HT1080 (cell line): ENCODE measurements around the gene DGKQ. TPM values are rescaled to one million over a fixed set of nuclear protein-coding genes. Genes with fewer than 3 reads are reported as not detected.
"Not testable (repeated sequence)": the region's sequence is repeated elsewhere in the genome, so short reads cannot be mapped to it uniquely, and the experiment has no call there.

Source experiments
- DNase-seq: peaks from one replicate; pipeline ENCODE4 v3.0.0-alpha.2; 2015; ENCODE audit warnings: low read depth
- total RNA-seq: library from RNA; depleted of rRNA; stranded (reverse); fragments of >200 nt; shearing (Covaris generic); gene quantifications from 2 replicates; pipeline ENCODE4 v1.2.3, GENCODE V29; 2014

Gene DGKQ
- total RNA-seq, 1 experiment from 2014 or later, result 11.5 TPM

GRCh38 chr4:929096-929765 is 44.1 kb downstream of the DGKQ start:
- no peak for DNase-seq

- not testable (repeated sequence) for DNase-seq
Measured at GRCh38 chr4:927566-927965, 45.8 kb downstream of the DGKQ start.

DNA sequence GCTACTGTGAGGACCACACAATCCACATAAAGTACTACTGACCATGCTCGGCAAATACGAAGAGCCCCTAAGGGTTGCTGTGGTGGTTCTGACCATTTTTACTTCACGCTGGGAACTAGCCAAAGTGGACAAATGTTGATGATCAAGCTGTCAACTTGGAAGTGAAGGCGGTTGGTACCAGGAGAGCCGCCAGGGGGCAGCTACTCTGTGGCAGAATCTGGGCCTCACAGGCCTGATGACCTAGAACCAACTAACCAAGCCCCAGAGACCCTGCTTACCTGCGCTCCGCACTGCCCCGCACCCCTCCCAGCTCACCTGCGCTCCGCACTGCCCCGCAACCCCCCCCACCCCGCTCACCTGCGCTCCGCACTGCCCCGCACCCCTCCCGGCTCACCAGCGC is 46.8 kb downstream of the DGKQ start:
- no peak for DNase-seq

DNA sequence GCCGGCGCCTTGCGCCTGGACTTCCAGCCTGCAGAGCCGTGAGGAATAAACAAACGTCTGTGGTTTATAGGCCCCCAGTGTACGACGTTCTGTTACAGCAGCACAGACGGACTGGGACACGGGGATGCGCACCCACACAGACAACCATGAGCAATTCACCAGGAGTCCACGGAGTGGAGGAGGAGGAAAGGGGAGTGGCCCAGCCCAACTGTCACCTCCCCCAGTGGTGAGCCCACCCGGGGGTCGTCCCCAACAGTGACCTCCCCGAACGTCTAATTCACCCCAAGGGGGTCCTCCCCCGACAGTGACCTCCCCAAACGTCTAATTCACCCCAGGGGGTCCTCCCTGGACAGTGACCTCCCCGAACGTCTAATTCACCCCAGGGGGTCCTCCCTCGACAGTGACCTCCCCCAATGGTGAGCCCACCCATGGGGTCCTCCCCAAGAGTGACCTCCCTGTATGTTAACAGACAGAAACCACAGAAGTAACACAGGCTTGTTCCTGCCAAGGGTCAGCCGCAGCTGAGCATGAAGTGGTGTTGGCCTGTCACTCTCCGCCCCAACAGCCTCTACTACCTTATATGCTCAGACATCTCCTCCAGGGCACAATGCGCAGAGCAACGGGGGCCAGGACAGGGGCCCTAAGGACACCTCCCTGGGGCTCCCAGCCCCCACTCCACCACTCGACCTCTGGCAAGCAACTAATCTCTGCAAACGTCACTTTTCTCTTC is 47.4 kb downstream of the DGKQ start:
- no peak for DNase-seq

GRCh38 chr4:925171-925570 is 48.2 kb downstream of the DGKQ start:
- DNase-seq, result no peak

DNA sequence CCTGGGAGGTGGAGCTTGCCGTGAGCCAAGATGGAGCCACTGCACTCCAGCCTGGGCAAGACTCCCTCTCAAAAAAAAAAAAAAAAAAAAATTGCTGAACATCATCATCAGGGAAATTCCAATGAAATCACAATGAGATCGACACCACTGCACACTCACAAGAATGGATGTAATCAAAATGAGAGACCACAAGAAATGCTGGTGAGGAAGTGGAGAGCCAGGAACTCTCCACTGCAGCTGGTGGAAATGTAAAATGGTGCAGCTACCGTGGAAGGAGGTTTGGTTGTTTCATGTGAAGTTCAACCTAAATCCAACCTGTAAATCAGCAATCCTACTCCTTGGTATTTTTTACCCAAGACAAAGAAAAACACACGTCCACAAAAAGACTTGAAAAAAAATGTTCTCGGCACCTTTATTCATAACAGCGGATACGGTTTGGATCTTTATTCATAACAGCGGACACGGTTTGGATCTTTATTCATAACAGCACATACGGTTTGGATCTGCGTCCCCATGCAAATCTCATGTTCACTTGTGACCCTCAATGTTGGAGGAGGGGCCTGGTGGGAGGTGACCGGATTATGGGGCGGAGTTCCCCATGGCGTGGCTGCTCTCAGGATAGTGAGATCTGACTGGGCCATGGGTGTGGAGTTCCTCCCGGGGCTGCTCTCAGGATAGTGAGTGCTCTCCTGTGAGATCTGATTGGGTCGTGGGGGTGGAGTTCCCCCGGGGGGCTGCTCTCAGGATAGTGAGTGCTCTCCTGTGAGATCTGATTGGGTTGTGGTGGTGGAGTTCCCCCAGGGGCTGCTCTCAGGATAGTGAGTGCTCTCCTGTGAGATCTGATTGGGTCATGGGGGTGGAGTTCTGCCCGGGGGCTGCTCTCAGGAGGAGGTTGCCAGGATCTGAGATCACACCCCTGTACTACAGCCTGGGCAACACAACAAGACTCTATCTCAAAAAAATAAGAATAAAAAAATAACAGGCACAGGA is 49.0 kb downstream of the DGKQ start:
- peak; percentile 7 for DNase-seq

DNA sequence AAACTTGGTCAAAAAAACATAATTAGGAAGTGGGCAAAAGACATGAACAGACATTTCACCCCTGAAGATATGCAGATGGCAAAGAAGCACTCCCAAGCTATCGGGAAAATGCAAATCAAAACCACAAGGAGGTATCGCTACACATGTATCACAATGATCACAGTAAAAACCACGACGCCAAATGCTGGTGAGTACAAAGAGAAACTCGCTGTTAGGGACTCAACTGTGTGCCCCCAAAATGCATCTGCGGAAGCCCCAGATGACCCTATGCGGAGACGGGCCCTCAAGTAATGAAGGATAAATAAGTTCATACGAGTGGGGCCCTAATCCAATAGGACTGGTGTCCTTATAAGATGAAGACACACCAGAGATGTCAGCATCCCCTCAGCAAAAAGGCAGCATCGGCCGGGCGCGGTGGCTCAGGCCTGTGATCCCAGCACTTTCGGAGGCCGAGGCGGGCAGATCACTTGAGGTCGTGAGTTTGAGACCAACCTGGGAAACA is 51.5 kb downstream of the DGKQ start:
- DNase-seq, result no peak

DNA sequence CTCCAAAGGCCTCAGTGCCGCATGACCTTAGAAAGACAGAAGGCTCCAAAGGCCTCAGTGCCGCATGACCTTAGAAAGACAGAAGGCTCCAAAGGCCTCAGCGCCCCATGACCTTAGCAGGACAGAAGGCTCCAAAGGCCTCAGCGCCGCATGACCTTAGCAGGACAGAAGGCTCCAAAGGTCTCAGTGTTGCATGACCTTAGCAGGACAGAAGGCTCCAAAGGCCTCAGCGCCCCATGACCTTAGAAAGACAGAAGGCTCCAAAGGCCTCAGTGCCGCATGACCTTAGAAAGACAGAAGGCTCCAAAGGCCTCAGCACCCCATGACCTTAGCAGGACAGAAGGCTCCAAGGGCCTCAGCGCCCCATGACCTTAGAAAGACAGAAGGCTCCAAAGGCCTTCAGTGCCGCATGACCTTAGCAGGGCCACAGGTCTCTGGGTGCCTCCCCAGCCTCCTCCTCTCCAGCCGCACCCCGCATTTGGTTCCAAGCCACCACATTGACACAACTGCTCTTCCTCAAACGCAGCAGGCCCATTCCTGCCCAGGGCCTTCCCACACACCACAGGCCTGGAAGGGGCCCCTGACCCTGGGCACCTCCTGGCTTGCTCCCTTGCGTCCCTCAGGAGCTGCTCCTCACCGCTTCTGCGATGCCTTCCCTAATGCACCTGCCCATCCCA is 54.2 kb downstream of the DGKQ start:
- DNase-seq, result not testable (repeated sequence)

- DNase-seq, result not testable (repeated sequence)
Measured at GRCh38 chr4:918591-918990, 54.8 kb downstream of the DGKQ start.

DNA sequence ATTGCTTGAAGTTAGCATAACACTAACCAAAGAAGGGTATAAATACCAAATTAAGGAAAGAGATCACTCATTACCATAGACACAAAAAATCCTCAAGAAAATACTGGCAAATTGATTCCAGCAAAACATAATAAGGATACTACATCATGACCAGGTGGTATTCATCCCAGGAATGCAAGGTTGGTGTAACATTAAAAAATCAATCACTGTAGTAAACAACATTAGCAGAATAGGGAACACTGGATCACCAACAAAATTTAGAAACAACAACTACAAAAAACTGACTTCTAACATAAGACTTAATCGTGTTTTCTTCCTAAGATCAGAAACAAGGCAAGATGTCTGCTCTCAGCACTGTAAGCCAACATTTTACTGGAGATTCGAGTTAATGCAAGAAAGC is 55.4 kb downstream of the DGKQ start:
- DNase-seq, result no peak

DNA sequence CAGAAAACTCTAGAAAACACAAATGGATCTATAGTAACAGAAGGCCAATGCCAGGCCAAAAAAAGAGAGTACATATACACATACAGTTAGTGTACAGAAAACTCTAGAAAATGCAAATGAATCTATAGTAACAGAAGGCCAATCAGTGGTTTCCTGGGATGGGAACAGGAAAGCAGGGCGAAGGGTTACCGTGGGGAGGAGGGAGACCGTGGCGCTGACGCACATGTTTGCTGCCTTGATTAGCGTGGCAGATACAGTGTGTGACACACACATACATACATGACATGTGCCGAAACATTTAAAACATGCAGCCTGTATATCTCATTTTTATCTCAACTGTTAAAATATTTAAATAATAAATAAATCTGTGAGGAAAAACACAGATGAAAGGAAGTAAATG is 55.9 kb downstream of the DGKQ start:
- no peak for DNase-seq

GRCh38 chr4:915595-915994 is 57.8 kb downstream of the DGKQ start:
- no peak for DNase-seq

DNA sequence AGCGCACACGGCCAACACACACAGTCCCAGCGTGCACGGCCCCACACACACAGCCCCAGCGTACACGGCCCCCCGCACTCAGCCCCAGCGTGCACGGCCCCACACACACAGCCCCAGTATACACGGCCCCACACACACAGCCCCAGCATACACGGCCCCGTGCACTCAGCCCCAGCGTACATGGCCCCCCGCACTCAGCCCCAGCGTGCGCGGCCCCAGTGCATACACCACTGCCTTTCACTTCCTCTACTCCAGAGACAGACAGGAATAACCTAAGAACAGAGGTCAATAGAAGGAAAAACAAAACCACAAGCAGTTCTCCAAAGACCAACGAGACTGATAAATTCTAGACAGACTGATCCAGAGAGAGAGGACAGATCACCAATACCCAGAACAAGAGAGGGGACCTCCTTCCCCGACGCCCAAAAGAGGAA is 58.3 kb downstream of the DGKQ start:
- DNase-seq, result no peak

DNA sequence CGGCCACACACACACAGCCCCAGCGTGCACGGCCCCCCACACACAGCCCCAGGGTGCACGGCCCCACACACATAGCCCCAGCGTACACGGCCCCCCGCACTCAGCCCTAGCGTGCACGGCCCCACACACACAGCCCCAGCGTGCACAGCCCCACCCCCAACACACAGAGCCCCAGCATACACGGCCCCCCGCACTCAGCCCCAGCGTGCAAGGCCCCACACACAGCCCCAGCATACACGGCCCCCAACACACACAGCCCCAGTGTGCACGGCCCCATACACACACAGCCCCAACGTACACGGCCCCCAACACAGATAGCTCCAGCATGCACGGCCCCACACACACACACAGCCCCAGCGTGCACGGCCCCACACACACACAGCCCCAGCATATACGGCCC is 58.8 kb downstream of the DGKQ start:
- no peak for DNase-seq

- no peak for DNase-seq
Measured at GRCh38 chr4:913280-913618, 60.1 kb downstream of the DGKQ start.

- no peak for DNase-seq
Measured at GRCh38 chr4:912548-913279, 60.7 kb downstream of the DGKQ start.

DNA sequence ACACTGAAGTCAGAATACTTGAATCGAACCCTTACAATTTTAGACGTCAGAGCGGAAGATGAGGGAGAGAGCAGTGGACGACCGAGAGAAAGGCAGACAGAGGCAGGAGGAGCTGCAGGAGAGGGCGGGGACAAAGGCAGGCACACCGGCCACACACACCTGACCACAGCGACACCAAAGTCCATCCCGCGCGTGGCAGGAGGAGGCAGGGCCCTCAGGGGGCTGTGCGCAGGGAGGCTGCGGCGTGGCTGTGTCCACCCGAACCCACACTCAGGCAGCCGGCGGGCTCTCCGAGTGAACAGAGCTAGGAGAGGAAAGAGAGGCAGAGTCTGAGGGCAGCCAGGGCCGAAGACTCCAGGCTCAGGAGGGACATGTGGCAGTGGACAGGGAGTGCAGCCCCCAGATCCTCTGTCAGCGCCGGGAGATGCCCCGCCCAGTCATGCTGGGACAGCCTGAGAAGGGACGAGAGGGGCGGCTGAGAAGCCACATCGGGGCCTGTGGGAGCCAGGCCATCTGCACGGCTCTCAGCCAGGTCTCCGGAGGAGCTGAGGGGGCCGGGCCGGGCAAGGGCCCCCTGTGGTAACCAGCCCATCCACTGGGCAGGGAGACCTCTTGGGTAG is 61.4 kb downstream of the DGKQ start:
- DNase-seq, result no peak

GRCh38 chr4:911221-911751 is 62.1 kb downstream of the DGKQ start:
- DNase-seq, result no peak

DNA sequence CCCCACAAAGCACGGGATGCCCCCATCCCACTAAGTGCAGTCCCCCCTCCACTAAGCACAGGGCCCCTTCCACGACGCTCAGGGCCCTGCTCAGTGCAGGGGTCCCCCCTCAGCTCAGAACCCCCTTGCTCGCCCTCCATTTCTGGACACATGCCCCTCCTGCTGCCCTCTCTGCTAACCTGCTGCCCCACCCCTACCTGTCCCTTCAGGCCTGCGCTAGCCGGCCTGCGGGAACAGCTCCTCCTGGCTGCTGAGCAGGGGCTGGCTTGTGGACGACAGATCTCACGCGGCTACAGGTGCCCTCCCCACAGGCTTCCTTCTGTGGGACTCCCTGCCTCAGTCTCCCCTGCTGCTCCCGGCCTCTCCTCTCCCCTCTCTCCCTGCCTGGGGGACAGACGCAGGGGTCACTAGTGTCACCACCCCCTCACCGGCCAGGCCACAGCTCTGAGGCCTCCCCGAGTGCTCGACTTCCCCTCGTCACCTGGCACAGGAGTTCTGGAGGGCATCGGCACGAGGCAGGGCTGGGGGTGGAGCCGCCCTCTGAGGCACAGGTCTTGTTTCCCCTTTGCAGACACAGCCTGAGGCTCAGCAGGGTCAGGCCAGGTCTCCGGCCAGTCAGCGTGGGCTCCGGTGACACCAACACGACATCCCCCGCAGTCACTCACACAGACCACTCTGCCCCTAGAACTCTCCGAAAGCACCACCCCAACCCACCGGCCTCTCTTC is 62.8 kb downstream of the DGKQ start:
- DNase-seq, result no peak
